T-cell (primary cell): ENCODE measurements around the gene HPCAL1. TPM values are rescaled to one million over a fixed set of nuclear protein-coding genes. Genes with fewer than 3 reads are reported as not detected.

Experiments
- ATAC-seq, 4 experiments: fragments of 200-7000 bp in 3 of 4; fragments of 150-1000 bp in 1 of 4; cut with Tn5 transposase; replicated peaks in 1 of 4; 1 replicate in 3 of 4; 2 replicates in 1 of 4; pipeline ENCODE4 v1.10.0; 2021; ENCODE audit warnings: moderate library complexity in 3 of 4, mild to moderate bottlenecking in 2 of 4, moderate number of reproducible peaks in 1 of 4
- CTCF ChIA-PET, 2 donors: fragments of 300-600 bp; sonication (Branson Sonifier 250); formaldehyde crosslinking; loops; one replicate each; lab custom pipeline; 2022; ENCODE audit warnings: antibody characterized with exemption in 2 of 2; lab: Charles Lee
- POLR2A ChIA-PET, 2 donors: fragments of 300-600 bp; sonication (Branson Sonifier 250); formaldehyde crosslinking; loops; one replicate each; lab custom pipeline; 2022; ENCODE audit warnings: antibody characterized with exemption in 2 of 2; lab: Charles Lee
- DNase-seq, 35 experiments: peaks; one replicate each; pipeline versions ENCODE4 v3.0.0 to v3.0.0-alpha.2; 2013 to 2023
- H3K27ac ChIP-seq: one replicate; pipeline ENCODE4 v1.5.1; 2013; ENCODE audit warnings: low read length
- H3K27me3 ChIP-seq, 2 experiments: replicated peaks in 1 of 2; 1 replicate in 1 of 2; 2 replicates in 1 of 2; pipeline versions ENCODE4 v1.6.1 to v1.7.0; 2013; ENCODE audit warnings: low read length in 1 of 2, mixed read lengths in 1 of 2; ENCODE audit not compliant: control insufficient read depth in 2 of 2, insufficient read depth in 2 of 2; ENCODE audit errors: extremely low read depth in 1 of 2
- H3K36me3 ChIP-seq, 2 donors: 1 replicate in 1 of 2; 2 replicates in 1 of 2; pipeline versions ENCODE4 v1.6.1 to v1.7.0; 2013; ENCODE audit warnings: low read length in 1 of 2; ENCODE audit not compliant: control insufficient read depth in 2 of 2, insufficient read depth in 1 of 2; ENCODE audit errors: extremely low read depth in 1 of 2
- H3K4me1 ChIP-seq, 2 experiments: 1 replicate in 1 of 2; 2 replicates in 1 of 2; pipeline versions ENCODE4 v1.6.1 to v1.7.0; 2013; ENCODE audit warnings: low read length in 2 of 2, mixed read lengths in 1 of 2; ENCODE audit not compliant: insufficient read depth in 2 of 2, control insufficient read depth in 1 of 2; ENCODE audit errors: extremely low read depth in 1 of 2
- H3K4me3 ChIP-seq, 2 donors: 1 replicate in 1 of 2; 2 replicates in 1 of 2; pipeline versions ENCODE4 v1.5.1 to v1.7.0; 2013; ENCODE audit warnings: mild to moderate bottlenecking in 2 of 2, low read length in 1 of 2, moderate library complexity in 1 of 2; ENCODE audit not compliant: control insufficient read depth in 1 of 2; ENCODE audit errors: extremely low read depth in 1 of 2
- H3K9me3 ChIP-seq: 2 replicates; pipeline ENCODE4 v1.7.0; 2013
- H3K27ac Mint-ChIP-seq, 2 donors: one replicate each; pipeline ENCODE4 v1.8.0; 2020 to 2021; ENCODE audit warnings: mild to moderate bottlenecking in 2 of 2, mixed read lengths in 2 of 2
- H3K27me3 Mint-ChIP-seq, 2 donors: one replicate each; pipeline ENCODE4 v1.8.0; 2021 to 2022; ENCODE audit warnings: mixed read lengths in 2 of 2
- H3K36me3 Mint-ChIP-seq: one replicate; pipeline ENCODE4 v1.8.0; 2021; ENCODE audit warnings: mixed read lengths
- H3K4me1 Mint-ChIP-seq, 3 donors: one replicate each; pipeline ENCODE4 v1.8.0; 2020 to 2022; ENCODE audit warnings: mixed read lengths in 3 of 3, mild to moderate bottlenecking in 1 of 3
- H3K4me3 Mint-ChIP-seq, 3 donors: one replicate each; pipeline ENCODE4 v1.8.0; 2020 to 2022; ENCODE audit warnings: mild to moderate bottlenecking in 3 of 3, mixed read lengths in 3 of 3, moderate library complexity in 3 of 3
- H3K9me3 Mint-ChIP-seq, 3 donors: one replicate each; pipeline ENCODE4 v1.8.0; 2020 to 2022; ENCODE audit warnings: mixed read lengths in 3 of 3
- WGBS: methylation state at CpG from one replicate; pipeline ENCODE4 v1.1.5; 2013; ENCODE audit warnings: missing lambda C conversion rate; ENCODE audit not compliant: insufficient coverage; 5-methylcytosine and 5-hydroxymethylcytosine counted together
- total RNA-seq, 35 experiments: library from RNA in 6 of 35; stranded (reverse) in 6 of 35; fragments of 120-200 nt in 1 of 35; gene quantifications; one replicate each; pipeline versions ENCODE4 v1.2.1 to v1.2.4 and lab custom pipeline; 2013 to 2026

HPCAL1 gene
- total RNA-seq, 5 donors from 2014 or later (not counting 1 experiment from before 2014, with no cell fraction given): 39.5 to 87.3 (median 83.2) TPM

DNA sequence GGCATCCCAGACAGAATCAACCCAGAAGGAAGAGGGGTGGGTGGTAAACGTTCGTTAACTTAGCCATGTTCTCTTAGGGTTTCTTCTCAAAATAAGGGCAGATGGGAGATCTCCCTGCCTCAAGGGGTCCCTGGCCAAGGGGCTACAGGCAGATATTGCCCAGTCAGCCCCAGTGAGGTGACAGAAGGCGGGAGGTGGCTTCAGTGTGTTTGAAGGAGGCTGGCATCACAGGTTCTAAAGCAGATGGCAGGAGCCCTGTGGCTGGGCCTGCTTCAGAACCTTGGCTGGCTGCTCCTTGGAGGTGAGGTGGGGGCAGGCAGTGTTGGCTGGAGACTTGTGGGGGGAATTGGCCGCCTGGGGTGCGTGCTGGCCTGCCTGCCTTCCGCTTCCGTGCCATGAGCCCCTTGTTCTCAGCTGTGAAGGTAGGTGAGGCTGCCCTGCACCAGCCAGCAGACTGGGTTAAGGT, 23.5 kb downstream of the HPCAL1 start:
- peaks cover 82 to 90% (median 89%) of the 10 kb centered on the region in 3 donors for H3K4me1 Mint-ChIP-seq
- POLR2A ChIA-PET: no interaction called here
- no peaks in the 10 kb centered on the region for H3K27me3 Mint-ChIP-seq

DNA sequence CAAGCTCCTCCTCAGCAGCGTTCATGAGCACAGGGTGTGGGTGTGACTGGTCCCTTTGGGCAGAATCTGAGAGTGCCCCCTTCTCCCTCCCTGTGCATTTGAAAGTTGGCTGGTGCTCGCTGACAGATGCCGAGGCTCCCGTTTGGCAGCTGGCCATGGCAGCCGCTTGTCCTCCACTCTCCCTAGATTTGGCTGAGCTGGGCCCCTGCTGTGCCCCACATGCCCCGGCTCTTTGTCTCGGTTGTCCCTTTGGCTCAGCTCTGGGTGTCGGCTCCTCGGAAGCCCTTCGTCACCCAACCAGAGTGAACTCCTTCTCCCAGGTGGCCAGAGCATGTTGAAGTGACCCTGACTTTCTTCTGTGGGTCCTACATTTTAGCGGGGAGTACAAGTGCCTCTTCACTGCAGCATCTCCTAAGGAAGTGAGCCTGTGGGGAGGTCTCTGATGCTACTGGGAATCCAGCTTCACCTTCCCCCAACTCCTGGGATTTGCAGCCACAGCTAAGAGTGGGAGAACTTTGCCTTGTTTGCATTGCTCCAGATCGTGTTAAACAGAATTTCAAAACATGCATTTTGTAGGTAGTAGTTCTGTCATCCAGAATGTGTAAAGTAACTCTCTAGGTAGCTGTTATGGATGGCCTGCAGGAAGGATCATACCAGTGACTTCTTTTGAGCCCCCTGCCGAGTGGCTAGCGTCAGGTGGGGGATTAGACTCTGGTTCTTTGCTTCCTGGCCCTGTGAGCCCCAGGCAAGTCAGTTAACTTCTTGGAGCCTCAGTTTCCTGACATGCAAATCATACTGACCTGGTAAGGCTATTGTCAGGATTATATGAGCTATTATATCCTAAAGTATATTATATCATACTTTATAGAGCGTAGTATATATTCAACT, 24.2 kb downstream of the HPCAL1 start:
- peaks cover 44 to 77% of the 10 kb centered on the region in 2 experiments for H3K4me1 ChIP-seq

More for the DNA sequence above, 23.5 kb downstream of the HPCAL1 start:
- Histone ChIP-seq H3K27me3 (no peaks in the 10 kb centered on the region), H3K4me3 (no peak overlapping the region), H3K9me3 (no peaks in the 10 kb centered on the region), H3K4me1 (peaks cover 37 to 70% of the 10 kb centered on the region in 2 experiments), H3K27ac (no peak overlapping the region), H3K36me3 (peaks cover 6 to 7% of the 10 kb centered on the region in 2 donors)
- 99% methylated on average over 7 of the region's 7 CpGs for WGBS
- CTCF ChIA-PET: interaction anchor here in 1 of 2 donors (1.0 kb wide), 1 partner anchor 21 kb away, joined by 3 read pairs; no protein-coding TSS in a partner anchor
- Mint-ChIP-seq H3K4me3 (peak overlapping the region in 1 of 3 donors; percentile 52), H3K9me3 (no peaks in the 10 kb centered on the region), H3K27ac (peak overlapping the region; percentile 91 to 99), H3K36me3 (peaks cover 21% of the 10 kb centered on the region)
- ATAC-seq: no peak
- DNase-seq: no peak

DNA sequence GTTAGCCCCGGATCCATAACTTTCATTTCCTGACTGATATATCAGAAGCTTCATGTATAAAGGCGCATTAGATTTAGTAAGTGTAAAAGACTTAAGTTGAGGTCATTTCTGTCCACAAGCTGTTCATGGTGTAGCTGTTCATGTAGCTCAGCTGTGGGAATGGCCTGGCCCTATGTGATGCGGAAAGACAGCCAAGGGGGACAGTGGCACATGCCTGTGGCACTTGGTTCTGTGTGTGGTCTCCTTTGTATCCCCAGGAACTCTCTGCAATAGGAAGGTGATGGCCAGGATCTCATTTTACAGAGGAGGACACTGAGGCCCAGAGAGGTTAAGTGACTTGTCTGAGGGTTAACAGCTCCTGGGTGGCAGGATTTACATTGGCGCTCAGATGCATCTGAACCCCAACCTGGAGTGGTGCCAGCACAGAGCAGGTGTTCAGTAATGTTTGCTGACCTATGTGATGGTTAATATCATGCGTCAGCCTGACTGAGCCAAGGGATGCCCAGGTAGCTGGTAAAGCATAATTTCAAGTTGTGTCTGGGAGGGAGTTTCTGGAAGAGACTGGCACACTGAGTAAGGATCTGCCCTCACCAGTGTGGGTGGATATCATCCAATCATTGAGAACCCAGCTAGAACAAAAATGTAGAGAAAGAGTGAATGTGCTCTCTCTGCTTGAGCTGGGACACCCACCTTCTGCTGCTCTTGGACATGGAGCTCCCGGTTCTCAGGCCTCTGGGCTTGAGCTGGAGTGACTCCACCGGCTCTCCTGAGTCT, 25.4 kb downstream of the HPCAL1 start:
- CTCF ChIA-PET: interaction anchor here (0.7 to 1.3 kb wide), 6 partner anchors 17 to 281 kb away, joined by 3 to 8 read pairs (median 3); no protein-coding TSS in a partner anchor
- H3K36me3 Mint-ChIP-seq: peaks cover 7% of the 10 kb centered on the region
- WGBS: 70% methylated on average over 4 of the region's 7 CpGs
- Histone ChIP-seq H3K27ac (peak overlapping the region; percentile 21), H3K27me3 (no peaks in the 10 kb centered on the region), H3K9me3 (no peaks in the 10 kb centered on the region), H3K36me3 (peaks cover 0 to 3% of the 10 kb centered on the region in 2 donors), H3K4me1 (peaks cover 55 to 86% of the 10 kb centered on the region in 2 experiments), H3K4me3 (no peak overlapping the region)
- no peaks in the 10 kb centered on the region for H3K27me3 Mint-ChIP-seq
- no peaks in the 10 kb centered on the region for H3K9me3 Mint-ChIP-seq
- DNase-seq: peak in 5 of 35 experiments; percentile 18 to 43 (median 28)
- no peak for ATAC-seq
- POLR2A ChIA-PET: interaction anchor here in 1 of 2 donors (0.6 to 0.9 kb wide), 2 partner anchors 52 to 92 kb away, joined by 3 to 14 read pairs; no protein-coding TSS in a partner anchor
- H3K4me1 Mint-ChIP-seq: peaks cover 97 to 99% (median 99%) of the 10 kb centered on the region in 3 donors
- peak overlapping the region; percentile 91 to 99 for H3K27ac Mint-ChIP-seq
- H3K4me3 Mint-ChIP-seq: peak overlapping the region in 2 of 3 donors; percentile 18 to 91

More for the DNA sequence above, 24.2 kb downstream of the HPCAL1 start:
- Mint-ChIP-seq H3K36me3 (peaks cover 16% of the 10 kb centered on the region), H3K27ac (peak overlapping the region; percentile 91 to 99), H3K4me1 (peaks cover 90 to 93% (median 91%) of the 10 kb centered on the region in 3 donors), H3K9me3 (no peaks in the 10 kb centered on the region), H3K4me3 (peak overlapping the region in 1 of 3 donors; percentile 91), H3K27me3 (no peaks in the 10 kb centered on the region)
- Histone ChIP-seq H3K36me3 (peaks cover 3 to 7% of the 10 kb centered on the region in 2 donors), H3K9me3 (no peaks in the 10 kb centered on the region), H3K27ac (peak overlapping the region; percentile 1), H3K27me3 (no peaks in the 10 kb centered on the region), H3K4me3 (no peak overlapping the region)
- no peak for ATAC-seq
- CTCF ChIA-PET: interaction anchor here (1.0 to 1.3 kb wide), 5 partner anchors 18 to 108 kb away, joined by 3 to 7 read pairs (median 3); no protein-coding TSS in a partner anchor
- no peak for DNase-seq
- POLR2A ChIA-PET: no interaction called here
- 93% methylated on average over 10 of the region's 15 CpGs for WGBS

DNA sequence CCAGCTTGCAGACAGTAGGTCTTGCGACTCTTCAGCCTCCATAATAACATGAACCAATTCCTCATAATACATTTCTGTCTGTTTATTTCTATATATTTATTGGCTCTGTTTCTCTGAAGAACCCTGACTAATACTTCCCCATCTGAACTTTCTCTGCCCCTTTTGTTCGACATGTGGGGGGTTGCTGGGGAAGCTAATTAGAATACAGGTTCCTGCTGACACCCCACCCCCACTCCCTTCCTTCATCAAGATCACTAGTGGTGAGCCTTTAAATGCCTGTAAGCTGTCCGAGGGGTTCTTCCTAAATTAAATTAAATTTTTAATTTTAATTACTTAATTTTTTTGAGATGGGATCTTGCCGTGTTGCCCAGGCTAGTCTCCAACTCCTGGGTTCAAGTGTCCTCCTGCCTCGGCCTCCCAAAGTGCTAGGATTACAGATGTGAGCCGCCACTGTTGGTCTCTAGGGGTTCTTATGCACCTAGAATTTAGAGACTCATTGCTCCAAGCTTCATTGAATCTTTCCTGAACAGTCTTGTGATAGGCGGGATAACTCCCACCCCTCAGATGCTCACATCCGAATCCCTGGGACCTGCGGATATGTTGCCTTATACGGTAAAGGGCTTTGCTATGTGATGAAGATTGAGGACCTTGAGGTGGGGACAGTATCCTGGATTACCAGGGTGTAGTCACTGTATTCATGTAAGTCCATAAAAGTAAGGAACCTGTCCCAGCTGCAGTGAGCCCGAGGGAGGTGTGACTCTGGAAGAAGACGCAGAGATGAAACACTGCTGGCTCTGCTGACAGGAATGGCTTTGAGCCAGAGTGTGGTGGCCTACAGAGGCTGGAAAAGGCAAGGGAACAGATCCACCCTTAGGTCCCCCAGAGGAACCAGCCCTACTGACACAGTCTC, 26.2 kb downstream of the HPCAL1 start:
- 88% methylated on average over 6 of the region's 12 CpGs for WGBS
- H3K9me3 Mint-ChIP-seq: no peaks in the 10 kb centered on the region
- peaks cover 96 to 99% (median 98%) of the 10 kb centered on the region in 3 donors for H3K4me1 Mint-ChIP-seq
- peak overlapping the region; percentile 99 for H3K27ac Mint-ChIP-seq
- peaks cover 60 to 90% of the 10 kb centered on the region in 2 experiments for H3K4me1 ChIP-seq
- H3K27me3 ChIP-seq: no peaks in the 10 kb centered on the region
- peaks cover 0 to 4% of the 10 kb centered on the region in 2 donors for H3K36me3 ChIP-seq
- H3K27ac ChIP-seq: peak overlapping the region; percentile 92
- POLR2A ChIA-PET: interaction anchor here (0.6 to 0.9 kb wide), 2 partner anchors 24 to 52 kb away, joined by 3 read pairs; no protein-coding TSS in a partner anchor
- CTCF ChIA-PET: interaction anchor here (0.7 to 3.0 kb wide), 7 partner anchors 25 to 282 kb away, joined by 3 to 26 read pairs (median 3); partner anchors contain the start of gene HPCAL1 (in 1 of the 2)
- peak overlapping the region in 1 of 2 donors; percentile 72 for H3K4me3 ChIP-seq
- H3K4me3 Mint-ChIP-seq: peak overlapping the region; percentile 89 to 91 (median 89)
- no peaks in the 10 kb centered on the region for H3K9me3 ChIP-seq
- no peaks in the 10 kb centered on the region for H3K27me3 Mint-ChIP-seq
- DNase-seq (peak in 1 of 35 experiments; percentile 33), ATAC-seq (no peak)
- no peaks in the 10 kb centered on the region for H3K36me3 Mint-ChIP-seq

DNA sequence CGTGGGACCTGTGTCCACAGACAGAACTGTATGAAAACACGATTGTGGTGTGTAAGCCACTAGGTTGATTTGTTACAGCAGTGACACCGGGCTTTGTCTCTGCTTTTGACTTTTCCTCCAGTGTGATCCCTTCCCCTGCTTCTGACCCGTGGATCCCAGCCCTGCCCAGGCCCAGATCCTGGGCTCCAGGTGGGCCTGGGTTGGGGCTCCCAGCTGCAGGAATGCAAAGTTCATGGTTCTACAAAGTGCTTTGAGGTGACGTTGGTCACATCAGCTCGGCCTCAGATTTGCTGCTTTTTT, 26.8 kb downstream of the HPCAL1 start:
- H3K4me1 ChIP-seq: peaks cover 60 to 89% of the 10 kb centered on the region in 2 experiments
- H3K4me3 ChIP-seq: peak overlapping the region; percentile 42 to 72
- no peaks in the 10 kb centered on the region for H3K9me3 ChIP-seq
- ATAC-seq: peak; percentile 6 to 33 (median 24)
- peak overlapping the region; percentile 99 for H3K27ac Mint-ChIP-seq
- H3K27me3 ChIP-seq: no peaks in the 10 kb centered on the region
- 12% methylated on average over 6 of the region's 6 CpGs for WGBS
- H3K36me3 ChIP-seq: peaks cover 0 to 4% of the 10 kb centered on the region in 2 donors
- peak in 3 of 35 experiments; percentile 11 to 38 (median 31) for DNase-seq
- H3K27ac ChIP-seq: peak overlapping the region; percentile 92
- H3K27me3 Mint-ChIP-seq: no peaks in the 10 kb centered on the region
- POLR2A ChIA-PET: interaction anchor here in 1 of 2 donors (0.6 kb wide), 1 partner anchor 24 kb away, joined by 3 read pairs; no protein-coding TSS in a partner anchor
- H3K36me3 Mint-ChIP-seq: no peaks in the 10 kb centered on the region
- CTCF ChIA-PET: interaction anchor here (0.6 to 3.0 kb wide), 4 partner anchors 26 to 215 kb away, joined by 3 to 26 read pairs (median 3); partner anchors contain the start of gene HPCAL1 (in 1 of the 2)
- peak overlapping the region; percentile 89 to 91 (median 89) for H3K4me3 Mint-ChIP-seq
- H3K9me3 Mint-ChIP-seq: no peaks in the 10 kb centered on the region
- peaks cover 92 to 94% (median 93%) of the 10 kb centered on the region in 3 donors for H3K4me1 Mint-ChIP-seq
